HUDEP-2 (cell line): ENCODE results near the gene CYP2A13.
"Not testable (repeated sequence)": the region's sequence is repeated elsewhere in the genome, so short reads cannot be mapped to it uniquely, and the experiment has no call there.

ENCODE experiments used
- DNase-seq, 76 experiments: peaks; one replicate each; lab custom pipeline; 2025; ENCODE audit not compliant: unreplicated experiment in 76 of 76; lab: John Stamatoyannopoulos, UW

The CYP2A13 gene

GRCh38 chr19:41088151-41088550 lies at the start of gene CYP2A13:
Gene CYP2A13 (plus strand): TSS chr19:41088451. CDS start chr19:41088472, 21 bp downstream.
- no peak for DNase-seq

- DNase-seq = no peak
These were observed 48.4 kb upstream of the CYP2A13 start for GRCh38 chr19:41039806-41040205.

- not testable (repeated sequence) for DNase-seq
These were observed 43.2 kb upstream of the CYP2A13 start for GRCh38 chr19:41045095-41045494.

GRCh38 chr19:41050426-41050825 lies 37.8 kb upstream of the CYP2A13 start:
- DNase-seq = no peak

GRCh38 chr19:41052162-41052561 lies 36.1 kb upstream of the CYP2A13 start:
- not testable (repeated sequence) for DNase-seq

GRCh38 chr19:41053331-41053730 lies 34.9 kb upstream of the CYP2A13 start:
- DNase-seq = not testable (repeated sequence)

- DNase-seq = no peak
These were observed 23.2 kb upstream of the CYP2A13 start for GRCh38 chr19:41064974-41065569.

- DNase-seq = no peak
These were observed 12.0 kb upstream of the CYP2A13 start for GRCh38 chr19:41076286-41076685.

GRCh38 chr19:41083516-41083915 lies 4.7 kb upstream of the CYP2A13 start:
- DNase-seq = no peak

GRCh38 chr19:41085748-41086415 lies 2.4 kb upstream of the CYP2A13 start:
- DNase-seq = no peak

- DNase-seq = no peak
These were observed 1.7 kb downstream of the CYP2A13 start for GRCh38 chr19:41089959-41090358.

- DNase-seq = peak in 1 of 76 experiments; percentile 7
These were observed 7.5 kb downstream of the CYP2A13 start for GRCh38 chr19:41095703-41096102.

- no peak for DNase-seq
These were observed 8.1 kb downstream of the CYP2A13 start for GRCh38 chr19:41096353-41096752.

- DNase-seq = no peak
These were observed 9.1 kb downstream of the CYP2A13 start for GRCh38 chr19:41097302-41097701.

GRCh38 chr19:41098762-41099161 lies 10.5 kb downstream of the CYP2A13 start:
- DNase-seq = no peak

- DNase-seq = not testable (repeated sequence)
These were observed 14.0 kb downstream of the CYP2A13 start for GRCh38 chr19:41102210-41102609.

GRCh38 chr19:41106177-41106576 lies 17.9 kb downstream of the CYP2A13 start:
- no peak for DNase-seq

GRCh38 chr19:41111296-41111695 lies 23.0 kb downstream of the CYP2A13 start:
- DNase-seq = no peak

GRCh38 chr19:41111750-41112295 lies 23.6 kb downstream of the CYP2A13 start:
- DNase-seq = no peak

GRCh38 chr19:41112728-41113290 lies 24.6 kb downstream of the CYP2A13 start:
- DNase-seq = no peak

- no peak for DNase-seq
These were observed 25.9 kb downstream of the CYP2A13 start, which contains the start of gene CYP2F1 for GRCh38 chr19:41114132-41114531. Gene CYP2F1 (plus strand): TSS chr19:41114432. CDS start chr19:41116189, 1,757 bp downstream.

- DNase-seq = no peak
These were observed 28.0 kb downstream of the CYP2A13 start for GRCh38 chr19:41116261-41116660.
